ENCODE results near the gene COX8A. TPM values are rescaled to one million over a fixed set of nuclear protein-coding genes. Genes with fewer than 3 reads are reported as not detected.

COX8A gene
- total RNA-seq, 2 experiments from 2014 or later: 89.1 to 105 TPM

DNA sequence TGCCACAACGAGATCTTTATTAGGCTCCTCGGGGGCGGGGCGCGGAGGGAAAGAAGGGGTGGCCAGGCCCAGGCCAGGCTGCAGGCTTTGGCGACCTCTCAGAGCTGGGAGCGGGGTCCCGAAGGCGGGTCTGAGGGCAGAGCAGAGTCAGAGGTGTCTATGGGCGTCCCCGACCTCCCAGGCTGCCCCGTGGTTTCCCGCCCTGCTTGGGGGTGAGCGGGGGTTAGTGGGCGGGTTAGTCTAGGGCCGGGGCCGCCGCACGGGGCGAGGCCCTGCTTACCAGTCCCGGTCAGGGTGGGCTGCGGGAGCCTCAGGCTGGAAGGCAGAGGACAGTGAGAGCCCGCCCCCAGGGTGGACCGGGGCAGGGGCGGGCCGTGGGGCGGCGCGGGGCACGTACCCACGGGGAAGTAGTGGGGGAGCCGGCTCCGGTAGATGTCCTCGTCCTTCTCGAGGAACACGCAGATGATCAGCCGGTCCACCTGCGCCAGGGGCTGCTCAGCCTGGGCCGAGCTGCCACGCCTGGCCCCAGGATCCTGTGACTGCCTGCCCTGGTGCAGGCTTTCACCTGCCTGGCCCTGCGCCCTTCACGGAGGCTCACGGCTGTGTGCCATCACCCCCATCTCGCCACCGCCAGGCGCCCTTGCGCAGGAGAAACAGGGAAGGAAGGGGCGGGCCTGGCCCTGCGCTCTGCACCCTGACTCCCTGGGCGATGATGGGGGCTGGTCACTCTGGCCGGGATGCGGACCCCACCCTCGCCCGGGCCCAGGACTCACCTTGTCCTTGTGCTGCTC, 24.3 kb downstream of the COX8A start:
- no peak overlapping the region for H3K27ac ChIP-seq (ENCODE audit: low read depth in 1 of 2, low read length in 2 of 2)
- Mint-ChIP-seq H3K27ac (no peak overlapping the region), H3K27me3 (no peaks in the 10 kb centered on the region), H3K36me3 (ENCODE audit: low read depth) (peaks cover 46% of the 10 kb centered on the region), H3K4me3 (peak overlapping the region; percentile 42), H3K9me3 (no peaks in the 10 kb centered on the region), H3K4me1 (ENCODE audit: low read depth) (peaks cover 9% of the 10 kb centered on the region)
- DNase-seq (peak in 4 of 14 experiments; percentile 9 to 49 (median 16)), ATAC-seq (ENCODE audit: poor library complexity) (peak; percentile 23)
- POLR2A ChIA-PET: interaction anchor here (2.2 to 3.0 kb wide), 3 partner anchors 13 to 187 kb away, joined by 10 to 13 read pairs (median 13); partner anchors contain the start of genes COX8A, OTUB1 and STIP1
- H3K4me1 ChIP-seq (ENCODE audit: insufficient read depth, low read length): peaks cover 28% of the 10 kb centered on the region
- H3K4me3 ChIP-seq (ENCODE audit: low read length): no peak overlapping the region
- peaks cover 0 to 3% of the 10 kb centered on the region in 2 experiments for H3K27me3 ChIP-seq (ENCODE audit: control insufficient read depth in 1 of 2, insufficient read depth in 2 of 2, low read length in 2 of 2)
- no peaks in the 10 kb centered on the region for H3K9me3 ChIP-seq (ENCODE audit: control insufficient read depth in 1 of 2, insufficient read depth in 1 of 2, low read length in 2 of 2)
- TF ChIP-seq, protein P1, sequence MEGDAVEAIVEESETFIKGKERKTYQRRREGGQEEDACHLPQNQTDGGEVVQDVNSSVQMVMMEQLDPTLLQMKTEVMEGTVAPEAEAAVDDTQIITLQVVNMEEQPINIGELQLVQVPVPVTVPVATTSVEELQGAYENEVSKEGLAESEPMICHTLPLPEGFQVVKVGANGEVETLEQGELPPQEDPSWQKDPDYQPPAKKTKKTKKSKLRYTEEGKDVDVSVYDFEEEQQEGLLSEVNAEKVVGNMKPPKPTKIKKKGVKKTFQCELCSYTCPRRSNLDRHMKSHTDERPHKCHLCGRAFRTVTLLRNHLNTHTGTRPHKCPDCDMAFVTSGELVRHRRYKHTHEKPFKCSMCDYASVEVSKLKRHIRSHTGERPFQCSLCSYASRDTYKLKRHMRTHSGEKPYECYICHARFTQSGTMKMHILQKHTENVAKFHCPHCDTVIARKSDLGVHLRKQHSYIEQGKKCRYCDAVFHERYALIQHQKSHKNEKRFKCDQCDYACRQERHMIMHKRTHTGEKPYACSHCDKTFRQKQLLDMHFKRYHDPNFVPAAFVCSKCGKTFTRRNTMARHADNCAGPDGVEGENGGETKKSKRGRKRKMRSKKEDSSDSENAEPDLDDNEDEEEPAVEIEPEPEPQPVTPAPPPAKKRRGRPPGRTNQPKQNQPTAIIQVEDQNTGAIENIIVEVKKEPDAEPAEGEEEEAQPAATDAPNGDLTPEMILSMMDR (IDR thresholded peaks at IDR 0.05): no peak
- CTCF ChIA-PET: interaction anchor here (1.1 kb wide), 1 partner anchor 41 kb away, joined by 3 read pairs; no protein-coding TSS in a partner anchor
- intact Hi-C loops (cut with DNase I, micrococcal nuclease): loop anchor here in 1 of 2 experiments (10.0 kb wide), 1 partner anchor 306 kb away; the partner anchor contains the start of genes CATSPERZ and ESRRA
- peaks cover 35% of the 10 kb centered on the region for H3K36me3 ChIP-seq (ENCODE audit: insufficient read depth, low read length)

DNA sequence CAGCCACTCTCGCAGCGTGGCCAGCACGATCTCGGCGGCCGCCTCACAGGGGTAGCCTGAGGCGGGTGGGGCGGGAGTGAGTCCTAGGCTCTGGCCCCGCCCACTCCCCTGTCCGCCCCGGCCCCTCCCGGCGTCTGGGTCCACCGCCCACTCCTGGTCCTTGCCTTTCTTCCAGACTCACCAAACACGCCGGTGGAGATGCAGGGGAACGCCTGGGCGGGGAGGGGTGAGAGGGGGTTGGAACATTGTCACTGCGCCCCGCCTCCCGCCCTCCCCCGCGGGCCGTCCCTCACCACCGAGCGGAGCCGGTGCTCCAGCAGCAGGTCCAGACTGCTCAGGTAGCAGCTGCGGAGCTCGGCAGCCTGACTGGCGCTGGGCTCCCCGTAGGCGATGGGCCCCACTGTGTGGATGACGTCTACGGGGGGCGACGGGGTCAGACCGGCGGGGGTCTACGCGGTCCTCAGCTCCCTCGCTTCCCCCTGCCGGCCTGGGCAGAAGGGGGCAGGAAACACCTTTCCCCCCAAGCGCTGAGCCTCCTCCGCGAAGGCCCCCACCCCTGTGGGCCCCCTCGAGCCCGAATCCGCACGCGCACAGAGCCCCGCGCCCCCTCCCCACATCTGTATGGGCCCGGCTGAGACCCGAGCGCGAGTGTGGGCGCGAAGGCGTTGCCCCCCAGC, 25.1 kb downstream of the COX8A start:
- POLR2A ChIA-PET: interaction anchor here (0.7 to 3.0 kb wide), 6 partner anchors 14 to 242 kb away, joined by 3 to 13 read pairs (median 7); partner anchors contain the start of genes COX8A, OTUB1 and STIP1
- H3K27me3 ChIP-seq (ENCODE audit: control insufficient read depth in 1 of 2, insufficient read depth in 2 of 2, low read length in 2 of 2): peaks cover 0 to 3% of the 10 kb centered on the region in 2 experiments
- no peaks in the 10 kb centered on the region for H3K27me3 Mint-ChIP-seq
- TF ChIP-seq, protein P1 (IDR thresholded peaks at IDR 0.05): no peak
- H3K36me3 Mint-ChIP-seq (ENCODE audit: low read depth): peaks cover 41% of the 10 kb centered on the region
- CTCF ChIA-PET: interaction anchor here (0.5 to 2.4 kb wide), 10 partner anchors 9 to 317 kb away, joined by 3 to 15 read pairs (median 6); partner anchors contain the start of gene OTUB1
- H3K4me3 ChIP-seq (ENCODE audit: low read length): peak overlapping the region; percentile 30
- peaks cover 33% of the 10 kb centered on the region for H3K36me3 ChIP-seq (ENCODE audit: insufficient read depth, low read length)
- ATAC-seq (ENCODE audit: poor library complexity) (peak; percentile 62), DNase-seq (peak; percentile 36 to 83 (median 54))
- no peak overlapping the region for H3K27ac Mint-ChIP-seq
- peaks cover 9% of the 10 kb centered on the region for H3K4me1 Mint-ChIP-seq (ENCODE audit: low read depth)
- H3K27ac ChIP-seq (ENCODE audit: low read depth in 1 of 2, low read length in 2 of 2): no peak overlapping the region
- peak overlapping the region; percentile 11 for H3K4me3 Mint-ChIP-seq
- H3K9me3 Mint-ChIP-seq: no peaks in the 10 kb centered on the region
- peaks cover 28% of the 10 kb centered on the region for H3K4me1 ChIP-seq (ENCODE audit: insufficient read depth, low read length)
- H3K9me3 ChIP-seq (ENCODE audit: control insufficient read depth in 1 of 2, insufficient read depth in 1 of 2, low read length in 2 of 2): peaks cover 0 to 4% of the 10 kb centered on the region in 2 experiments
- intact Hi-C loops (cut with DNase I, micrococcal nuclease): loop anchor here (1.0 to 10.0 kb wide), 3 partner anchors 149 to 305 kb away; partner anchors contain the start of genes CATSPERZ (in 1 of the 2) and ESRRA (in 1 of the 2)
